ENCODE data around the gene TMEM100. TPM values are rescaled to one million over a fixed set of nuclear protein-coding genes. Genes with fewer than 3 reads are reported as not detected.

Gene TMEM100
- total and polyA plus RNA-seq, 2 donors (not counting 1 experiment from before 2014, with no cell fraction given) = not detected

- Histone ChIP-seq H3K79me2 (ENCODE audit: control insufficient read depth, insufficient read depth, low read length) (no peaks in the 10 kb centered on the region), H2AFZ (ENCODE audit: insufficient read depth, low read depth, low read length, poor library complexity, severe bottlenecking) (no peak overlapping the region), H3K36me3 (replicated peaks in 1 of 2; ENCODE audit: control extremely low read depth in 1 of 2, control insufficient read depth in 1 of 2, extremely low read depth in 1 of 2, insufficient read depth in 2 of 2, low read length in 1 of 2) (no peaks in the 10 kb centered on the region), H3K27me3 (replicated peaks in 1 of 4; ENCODE audit: control extremely low read depth in 1 of 4, control insufficient read depth in 3 of 4, insufficient read depth in 4 of 4, low read length in 3 of 4) (peaks cover 0 to 6% (median 0%) of the 10 kb centered on the region in 4 experiments), H3K9me3 (ENCODE audit: control extremely low read depth in 1 of 3, control insufficient read depth in 2 of 3, insufficient read depth in 1 of 3, low read length in 2 of 3) (peaks cover 0 to 3% (median 0%) of the 10 kb centered on the region in 3 donors), H3K4me3 (ENCODE audit: control extremely low read depth in 1 of 5, extremely low read depth in 1 of 5, insufficient read depth in 1 of 5, low read depth in 2 of 5, low read length in 4 of 5) (no peak overlapping the region), H3K9ac (ENCODE audit: low read length) (no peak overlapping the region), H4K20me1 (ENCODE audit: control insufficient read depth, insufficient read depth, low read length, poor library complexity, severe bottlenecking) (no peaks in the 10 kb centered on the region), H3K27ac (ENCODE audit: low read length in 2 of 2) (no peak overlapping the region), H3K4me1 (ENCODE audit: control insufficient read depth in 2 of 2, insufficient read depth in 2 of 2, low read length in 2 of 2) (no peaks in the 10 kb centered on the region), H3K4me2 (replicated peaks; ENCODE audit: low read depth, low read length, poor library complexity, severe bottlenecking) (no peak overlapping the region)
- TF ChIP-seq EZH2 (IDR thresholded peaks at IDR 0.05; ENCODE audit: borderline replicate concordance, insufficient read depth, low read depth, low read length, poor library complexity, severe bottlenecking) = no peak
- TF ChIP-seq CTCF (IDR thresholded peaks at IDR 0.05) = no peak
- Mint-ChIP-seq H3K9me3 (ENCODE audit: insufficient read depth) (peaks cover 3% of the 10 kb centered on the region), H3K4me1 (no peaks in the 10 kb centered on the region), H3K4me3 (no peak overlapping the region), H3K27me3 (peaks cover 37% of the 10 kb centered on the region), H3K27ac (no peak overlapping the region)
- intact Hi-C loops (cut with micrococcal nuclease) = no loop called here
- 69% methylated on average over 5 of the region's 8 CpGs for WGBS (ENCODE audit: insufficient coverage)
- CTCF ChIA-PET = interaction anchor here (1.5 kb wide), 1 partner anchor 19 kb away, joined by 5 read pairs; no protein-coding TSS in a partner anchor
- no peak for ATAC-seq (ENCODE audit: low read depth)
- POLR2A ChIA-PET = no interaction called here
- DNase-seq = no peak
Observed at GRCh38 chr17:55699181-55699860, 23.3 kb downstream of the TMEM100 start.

- Mint-ChIP-seq H3K27me3 (peaks cover 12% of the 10 kb centered on the region), H3K4me1 (peaks cover 3% of the 10 kb centered on the region), H3K4me3 (no peak overlapping the region), H3K9me3 (ENCODE audit: insufficient read depth) (no peaks in the 10 kb centered on the region), H3K27ac (no peak overlapping the region)
- Histone ChIP-seq H3K4me2 (replicated peaks; ENCODE audit: low read depth, low read length, poor library complexity, severe bottlenecking) (no peak overlapping the region), H3K27me3 (replicated peaks in 1 of 4; ENCODE audit: control extremely low read depth in 1 of 4, control insufficient read depth in 3 of 4, insufficient read depth in 4 of 4, low read length in 3 of 4) (peaks cover 0 to 4% (median 0%) of the 10 kb centered on the region in 4 experiments), H4K20me1 (ENCODE audit: control insufficient read depth, insufficient read depth, low read length, poor library complexity, severe bottlenecking) (no peaks in the 10 kb centered on the region), H3K27ac (ENCODE audit: low read length in 2 of 2) (no peak overlapping the region), H3K36me3 (replicated peaks in 1 of 2; ENCODE audit: control extremely low read depth in 1 of 2, control insufficient read depth in 1 of 2, extremely low read depth in 1 of 2, insufficient read depth in 2 of 2, low read length in 1 of 2) (no peaks in the 10 kb centered on the region), H2AFZ (ENCODE audit: insufficient read depth, low read depth, low read length, poor library complexity, severe bottlenecking) (no peak overlapping the region), H3K9ac (ENCODE audit: low read length) (no peak overlapping the region), H3K9me3 (ENCODE audit: control extremely low read depth in 1 of 3, control insufficient read depth in 2 of 3, insufficient read depth in 1 of 3, low read length in 2 of 3) (no peaks in the 10 kb centered on the region), H3K4me1 (ENCODE audit: control insufficient read depth in 2 of 2, insufficient read depth in 2 of 2, low read length in 2 of 2) (no peaks in the 10 kb centered on the region), H3K79me2 (ENCODE audit: control insufficient read depth, insufficient read depth, low read length) (no peaks in the 10 kb centered on the region), H3K4me3 (ENCODE audit: control extremely low read depth in 1 of 5, extremely low read depth in 1 of 5, insufficient read depth in 1 of 5, low read depth in 2 of 5, low read length in 4 of 5) (no peak overlapping the region)
- TF ChIP-seq EZH2 (IDR thresholded peaks at IDR 0.05; ENCODE audit: borderline replicate concordance, insufficient read depth, low read depth, low read length, poor library complexity, severe bottlenecking) (no peak), CTCF (IDR thresholded peaks at IDR 0.05) (no peak)
- POLR2A ChIA-PET = no interaction called here
- ATAC-seq (ENCODE audit: low read depth) (no peak), DNase-seq (no peak)
- 100% methylated on average over 2 of the region's 5 CpGs for WGBS (ENCODE audit: insufficient coverage)
- CTCF ChIA-PET = no interaction called here
- intact Hi-C loops (cut with micrococcal nuclease) = no loop called here
Observed at GRCh38 chr17:55694286-55694910, 28.3 kb downstream of the TMEM100 start.

Data from B cell (primary cell).